A673 (cell line): ENCODE measurements around the gene ST3GAL4. TPM values are rescaled to one million over a fixed set of nuclear protein-coding genes. Genes with fewer than 3 reads are reported as not detected.

ENCODE experiments used
- BruUV-seq: library from RNA; stranded (reverse); fragments of 400-500 nt; replicated peaks from 2 replicates; lab custom pipeline; 2021; lab: Mats Ljungman, UMichigan
- CTCF ChIA-PET: fragments of 300-600 bp; sonication (Branson Sonifier 250); formaldehyde crosslinking; loops from one replicate; lab custom pipeline; 2022; ENCODE audit warnings: antibody characterized with exemption; lab: Charles Lee
- POLR2A ChIA-PET: fragments of 300-600 bp; sonication (Branson Sonifier 250); formaldehyde crosslinking; loops from one replicate; lab custom pipeline; 2022; ENCODE audit warnings: antibody characterized with exemption; ENCODE audit not compliant: low non-redundant PET; lab: Charles Lee
- DNase-seq: peaks from one replicate; pipeline ENCODE4 v3.0.0-alpha.2; 2015; ENCODE audit warnings: low spot score
- H3K27ac ChIP-seq: fragments of 200-600 bp; sonication (generic); 2 replicates; pipeline ENCODE4 v1.5.1; 2016; ENCODE audit warnings: mixed run types, low read depth, mild to moderate bottlenecking, mixed read lengths, antibody characterized with exemption, low read length; ENCODE audit not compliant: poor library complexity, severe bottlenecking
- H3K27me3 ChIP-seq: fragments of 200-600 bp; sonication (generic); replicated peaks from 2 replicates; pipeline ENCODE4 v1.6.1; 2017; ENCODE audit warnings: mixed run types, low read depth, mild to moderate bottlenecking, mixed read lengths, antibody characterized with exemption, low read length; ENCODE audit not compliant: insufficient read depth, poor library complexity
- H3K36me3 ChIP-seq: fragments of 200-600 bp; sonication (generic); 2 replicates; pipeline ENCODE4 v1.6.1; 2016; ENCODE audit warnings: mixed run types, mild to moderate bottlenecking, mixed read lengths, antibody characterized with exemption, low read length; ENCODE audit not compliant: insufficient read depth, poor library complexity, severe bottlenecking
- H3K4me1 ChIP-seq: fragments of 200-600 bp; sonication (generic); 2 replicates; pipeline ENCODE4 v1.6.1; 2017; ENCODE audit warnings: mixed run types, mild to moderate bottlenecking, mixed read lengths, antibody characterized with exemption, low read length; ENCODE audit not compliant: insufficient read depth, poor library complexity, severe bottlenecking
- H3K4me3 ChIP-seq: fragments of 200-600 bp; sonication (generic); 2 replicates; pipeline ENCODE4 v1.5.1; 2016; ENCODE audit warnings: low read depth, mixed run types, mild to moderate bottlenecking, mixed read lengths, low read length; ENCODE audit not compliant: poor library complexity, severe bottlenecking
- H3K9me3 ChIP-seq: fragments of 200-600 bp; sonication (generic); 2 replicates; pipeline ENCODE4 v1.6.1; 2016; ENCODE audit warnings: mixed run types, low read depth, mild to moderate bottlenecking, mixed read lengths, antibody characterized with exemption, low read length; ENCODE audit not compliant: poor library complexity, severe bottlenecking
- EZH2 ChIP-seq: fragments of 200-600 bp; sonication (generic); IDR thresholded peaks from 2 replicates; pipeline ENCODE4 v1.6.1; 2017; ENCODE audit warnings: borderline replicate concordance, low read depth, mild to moderate bottlenecking, mixed read lengths, antibody characterized with exemption, low read length; ENCODE audit not compliant: poor library complexity, severe bottlenecking
- intact Hi-C: fragments of 100-400 bp; cut with micrococcal nuclease; formaldehyde crosslinking; loops from one replicate; pipeline ENCODE4 v1.10.0; 2022; ENCODE audit not compliant: unreplicated experiment
- total RNA-seq: library from RNA; stranded (reverse); gene quantifications from 2 replicates; pipeline ENCODE4 v1.2.3, GENCODE V29; 2021
- TF ChIP-seq, protein P1 (sequence below): fragments of 300-800, 200-600 bp; sonication (generic); conservative IDR thresholded peaks from 2 replicates; pipeline ENCODE4 v1.5.1; 2017; ENCODE audit warnings: low read depth, mild to moderate bottlenecking, antibody characterized with exemption, low read length, moderate library complexity, mixed read lengths

The ST3GAL4 gene
- total RNA-seq, 1 experiment from 2014 or later, result 29.9 TPM

DNA sequence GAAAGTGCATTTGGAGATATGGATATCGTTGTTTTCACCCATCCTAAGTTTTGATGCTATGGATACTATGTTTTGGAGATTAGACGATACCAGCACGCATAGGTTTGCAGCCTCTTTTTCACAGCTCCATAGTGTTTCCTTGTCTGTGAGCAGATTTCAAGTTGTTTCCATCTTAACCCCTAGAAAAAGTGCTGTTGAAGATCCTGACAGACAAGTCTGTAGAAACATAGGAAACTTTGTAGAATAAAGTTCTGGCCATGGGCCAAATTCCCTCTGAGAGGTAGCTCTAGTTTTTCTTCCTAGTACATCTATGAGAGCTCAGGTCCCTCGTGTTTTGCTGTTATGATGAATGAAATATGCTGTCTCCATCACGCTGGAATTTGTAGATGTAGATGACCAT, 32.4 kb downstream of the ST3GAL4 start:
- ChIA-PET CTCF (no interaction called here), POLR2A (no interaction called here)
- TF ChIP-seq EZH2, result no peak
- TF ChIP-seq, protein P1, sequence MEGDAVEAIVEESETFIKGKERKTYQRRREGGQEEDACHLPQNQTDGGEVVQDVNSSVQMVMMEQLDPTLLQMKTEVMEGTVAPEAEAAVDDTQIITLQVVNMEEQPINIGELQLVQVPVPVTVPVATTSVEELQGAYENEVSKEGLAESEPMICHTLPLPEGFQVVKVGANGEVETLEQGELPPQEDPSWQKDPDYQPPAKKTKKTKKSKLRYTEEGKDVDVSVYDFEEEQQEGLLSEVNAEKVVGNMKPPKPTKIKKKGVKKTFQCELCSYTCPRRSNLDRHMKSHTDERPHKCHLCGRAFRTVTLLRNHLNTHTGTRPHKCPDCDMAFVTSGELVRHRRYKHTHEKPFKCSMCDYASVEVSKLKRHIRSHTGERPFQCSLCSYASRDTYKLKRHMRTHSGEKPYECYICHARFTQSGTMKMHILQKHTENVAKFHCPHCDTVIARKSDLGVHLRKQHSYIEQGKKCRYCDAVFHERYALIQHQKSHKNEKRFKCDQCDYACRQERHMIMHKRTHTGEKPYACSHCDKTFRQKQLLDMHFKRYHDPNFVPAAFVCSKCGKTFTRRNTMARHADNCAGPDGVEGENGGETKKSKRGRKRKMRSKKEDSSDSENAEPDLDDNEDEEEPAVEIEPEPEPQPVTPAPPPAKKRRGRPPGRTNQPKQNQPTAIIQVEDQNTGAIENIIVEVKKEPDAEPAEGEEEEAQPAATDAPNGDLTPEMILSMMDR, result no peak
- Histone ChIP-seq H3K4me1 (peaks cover 8% of the 10 kb centered on the region), H3K36me3 (no peaks in the 10 kb centered on the region), H3K27me3 (no peaks in the 10 kb centered on the region), H3K9me3 (no peaks in the 10 kb centered on the region), H3K4me3 (no peak overlapping the region), H3K27ac (no peak overlapping the region)
- no TSS peak for BruUV-seq
- DNase-seq, result no peak
- intact Hi-C loops, result no loop called here

DNA sequence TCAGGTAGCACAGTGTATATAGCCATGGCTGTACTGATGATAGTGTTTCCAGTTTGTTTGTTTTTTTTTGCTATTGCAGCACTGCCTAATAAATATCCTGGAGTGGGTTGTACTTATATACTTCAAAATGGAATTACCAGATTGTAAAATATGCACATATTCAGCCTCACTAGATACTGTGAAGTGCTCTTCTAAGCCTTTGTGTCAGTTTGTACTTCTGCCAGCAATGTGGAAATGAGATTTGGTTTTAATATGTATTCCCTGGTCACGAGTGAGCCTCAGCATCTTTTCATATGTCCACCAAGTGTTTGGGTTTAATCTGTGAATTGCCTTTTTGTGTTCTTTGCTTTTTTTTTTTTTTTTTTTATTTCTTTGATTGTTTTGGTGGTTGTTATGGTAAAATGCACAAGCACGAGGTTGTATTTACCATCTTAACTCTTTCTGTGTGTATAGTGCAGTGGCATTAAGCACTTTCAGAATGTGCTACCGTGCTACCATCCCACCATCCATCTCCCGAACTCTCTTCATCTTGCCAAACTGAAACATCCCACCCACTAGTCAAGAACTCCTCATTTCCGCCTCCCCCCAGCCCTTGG, 34.9 kb downstream of the ST3GAL4 start:
- no peak for TF ChIP-seq EZH2
- TF ChIP-seq, protein P1, result no peak
- Histone ChIP-seq H3K4me3 (no peak overlapping the region), H3K27ac (no peak overlapping the region), H3K36me3 (no peaks in the 10 kb centered on the region), H3K4me1 (peaks cover 8% of the 10 kb centered on the region), H3K9me3 (no peaks in the 10 kb centered on the region), H3K27me3 (no peaks in the 10 kb centered on the region)
- DNase-seq, result no peak
- POLR2A ChIA-PET, result no interaction called here
- intact Hi-C loops, result no loop called here
- BruUV-seq, result no TSS peak
- CTCF ChIA-PET, result no interaction called here

DNA sequence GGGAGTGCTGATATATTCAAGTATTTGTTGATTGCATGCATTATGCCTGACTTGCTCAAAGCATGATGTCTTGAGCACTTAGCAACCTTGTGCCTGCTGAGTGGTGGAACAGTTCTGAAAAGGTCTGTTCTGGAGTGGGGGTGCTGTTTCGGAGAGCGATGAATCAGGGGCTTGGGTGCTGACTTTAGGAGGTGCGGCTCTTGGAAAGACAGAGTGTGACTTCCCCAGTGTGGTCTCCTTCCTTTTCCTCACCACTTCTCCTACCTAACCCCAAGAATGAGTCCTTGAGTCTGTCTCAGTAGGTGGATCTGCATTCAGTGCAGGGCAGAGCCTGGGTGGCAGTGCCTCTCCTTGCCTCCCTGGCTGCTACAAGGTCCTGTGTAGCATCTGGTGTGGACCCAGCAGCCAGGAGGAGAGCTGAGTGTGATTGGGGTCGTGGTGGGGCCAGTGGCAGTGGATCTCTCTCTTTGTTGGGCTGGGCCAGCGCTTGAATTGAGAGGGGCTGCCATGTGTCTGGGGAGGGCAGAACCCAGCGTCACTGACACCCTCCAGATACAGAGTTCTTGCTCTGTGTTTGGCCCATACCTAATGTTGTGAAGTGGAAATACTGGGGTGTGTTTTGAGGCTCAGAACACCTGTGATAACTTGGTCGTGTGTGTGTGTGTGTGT, 35.9 kb downstream of the ST3GAL4 start:
- H3K4me1 ChIP-seq, result peaks cover 3% of the 10 kb centered on the region
- POLR2A ChIA-PET, result no interaction called here
- no peak overlapping the region for H3K4me3 ChIP-seq
- CTCF ChIA-PET, result interaction anchor here (0.6 kb wide), 1 partner anchor 81 kb away, joined by 4 read pairs; no protein-coding TSS in a partner anchor
- H3K27ac ChIP-seq, result no peak overlapping the region
- no peaks in the 10 kb centered on the region for H3K27me3 ChIP-seq
- H3K9me3 ChIP-seq, result no peaks in the 10 kb centered on the region
- DNase-seq, result no peak
- TF ChIP-seq, protein P1, result no peak
- no peak for TF ChIP-seq EZH2
- BruUV-seq, result no TSS peak
- intact Hi-C loops, result no loop called here
- no peaks in the 10 kb centered on the region for H3K36me3 ChIP-seq
